HL-60/S4 (cell line): ENCODE data around the gene BAK1.

Experiments
- in situ Hi-C: fragments of 300-500 bp; cut with MboI; formaldehyde crosslinking; loops from 2 replicates; pipeline ENCODE4 v1.14.3; 2022; ENCODE audit warnings: low sequenced_read_pairs

The BAK1 gene

GRCh38 chr6:33588894-33589293 is 8.8 kb upstream of the BAK1 start:
- in situ Hi-C loops = loop anchor here (10.0 kb wide), 1 partner anchor 116 kb away; no protein-coding TSS in a partner anchor

GRCh38 chr6:33587529-33587928 is 7.5 kb upstream of the BAK1 start:
- in situ Hi-C loops = loop anchor here (10.0 kb wide), 1 partner anchor 117 kb away; no protein-coding TSS in a partner anchor

GRCh38 chr6:33586108-33586640 is 6.1 kb upstream of the BAK1 start:
- in situ Hi-C loops = loop anchor here (10.0 kb wide), 1 partner anchor 119 kb away; no protein-coding TSS in a partner anchor

GRCh38 chr6:33585403-33586107 is 5.5 kb upstream of the BAK1 start:
- in situ Hi-C loops = loop anchor here (10.0 kb wide), 1 partner anchor 119 kb away; no protein-coding TSS in a partner anchor

GRCh38 chr6:33584700-33585402 is 4.8 kb upstream of the BAK1 start:
- in situ Hi-C loops = loop anchor here (10.0 kb wide), 1 partner anchor 120 kb away; no protein-coding TSS in a partner anchor

- in situ Hi-C loops = loop anchor here (10.0 kb wide), 1 partner anchor 121 kb away; no protein-coding TSS in a partner anchor
Observed at GRCh38 chr6:33583591-33584155, 3.6 kb upstream of the BAK1 start.

GRCh38 chr6:33581186-33581585 is 1.1 kb upstream of the BAK1 start:
- in situ Hi-C loops = loop anchor here (10.0 kb wide), 1 partner anchor 124 kb away; no protein-coding TSS in a partner anchor

- in situ Hi-C loops = no loop called here
Observed at GRCh38 chr6:33578588-33579011, 1.5 kb downstream of the BAK1 start.

GRCh38 chr6:33578164-33578563 is 1.9 kb downstream of the BAK1 start:
- in situ Hi-C loops = no loop called here

GRCh38 chr6:33577718-33578117 is 2.4 kb downstream of the BAK1 start:
- in situ Hi-C loops = no loop called here

- in situ Hi-C loops = no loop called here
Observed at GRCh38 chr6:33577106-33577535, 3.0 kb downstream of the BAK1 start.

- in situ Hi-C loops = no loop called here
Observed at GRCh38 chr6:33576668-33577067, 3.4 kb downstream of the BAK1 start.

- in situ Hi-C loops = no loop called here
Observed at GRCh38 chr6:33575211-33575610, 4.9 kb downstream of the BAK1 start.

- in situ Hi-C loops = no loop called here
Observed at GRCh38 chr6:33571637-33572316, 8.3 kb downstream of the BAK1 start.

GRCh38 chr6:33570806-33571636 is 9.1 kb downstream of the BAK1 start:
- in situ Hi-C loops = no loop called here

GRCh38 chr6:33568826-33569570 is 11.1 kb downstream of the BAK1 start:
- in situ Hi-C loops = no loop called here

GRCh38 chr6:33567836-33568235 is 12.2 kb downstream of the BAK1 start:
- in situ Hi-C loops = no loop called here

- in situ Hi-C loops = no loop called here
Observed at GRCh38 chr6:33566182-33567084, 13.6 kb downstream of the BAK1 start.
